HG02588 (cell line): ENCODE data around the gene PILRA.

Experiments
- ATAC-seq: cut with Tn5 transposase; IDR thresholded peaks from one replicate; pipeline ENCODE4 v1.9.1; 2021; ENCODE audit warnings: mild to moderate bottlenecking, moderate library complexity; ENCODE audit not compliant: unreplicated experiment

PILRA gene

DNA sequence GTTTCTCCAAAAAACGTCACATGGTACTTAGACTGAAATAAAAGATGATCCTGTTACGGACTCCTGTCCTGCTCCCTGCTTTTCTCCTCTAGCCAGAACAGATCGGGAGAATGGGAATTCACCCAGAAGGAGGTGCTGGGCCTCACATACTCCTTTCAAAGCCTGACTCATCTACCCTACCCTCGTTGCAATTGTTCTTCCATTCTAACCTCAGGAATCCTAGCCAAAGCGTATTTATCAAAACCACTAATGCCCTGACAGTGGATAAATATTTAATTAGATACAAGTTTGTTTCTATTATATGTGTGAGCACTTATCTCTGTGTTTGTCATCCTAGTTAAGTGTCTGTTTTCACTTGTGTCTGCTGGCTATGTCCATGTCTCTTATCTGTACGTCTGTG, 33.5 kb downstream of the PILRA start:
- ATAC-seq, result no peak

DNA sequence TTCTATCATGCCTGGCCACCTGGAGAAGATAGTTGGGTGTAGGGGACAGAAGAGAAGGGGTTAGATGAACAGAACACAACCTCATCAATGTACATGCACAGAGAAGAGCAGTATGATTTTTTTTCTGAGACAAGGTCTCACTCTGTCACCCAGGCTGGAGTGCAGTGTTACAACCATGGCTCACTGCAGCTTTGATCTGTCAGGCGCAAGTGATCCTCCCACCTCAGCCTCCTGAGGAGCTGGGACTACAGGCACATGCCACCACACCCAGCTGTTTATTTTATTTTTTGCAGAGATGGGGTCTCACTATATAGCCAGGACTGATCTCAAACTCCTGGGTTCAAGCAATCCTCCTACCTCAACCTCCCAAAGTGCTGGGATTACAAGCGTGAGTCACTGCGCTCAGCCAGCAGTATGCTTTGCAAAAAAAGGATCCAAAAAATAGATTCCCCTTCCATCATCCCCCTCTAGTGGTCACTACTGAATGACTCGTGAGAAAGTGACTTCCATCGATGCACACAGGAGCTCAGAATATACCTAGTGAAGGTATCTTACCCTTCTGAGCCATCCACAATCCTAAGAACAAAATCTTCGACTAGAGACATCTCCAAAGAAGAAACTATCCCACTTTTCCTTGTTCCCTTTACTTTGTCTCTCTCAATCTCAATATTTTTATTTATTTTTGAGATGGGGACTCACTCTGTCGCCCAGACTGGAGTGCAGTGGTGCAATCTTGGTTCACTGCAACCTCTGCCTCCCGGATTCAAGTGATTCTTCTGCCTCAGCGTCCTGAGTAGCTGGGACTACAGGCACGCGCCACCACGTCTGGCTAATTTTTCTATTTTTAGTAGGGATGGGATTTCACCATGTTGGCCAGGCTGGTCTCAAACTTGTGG, 34.2 kb downstream of the PILRA start:
- peak; percentile 51 for ATAC-seq

DNA sequence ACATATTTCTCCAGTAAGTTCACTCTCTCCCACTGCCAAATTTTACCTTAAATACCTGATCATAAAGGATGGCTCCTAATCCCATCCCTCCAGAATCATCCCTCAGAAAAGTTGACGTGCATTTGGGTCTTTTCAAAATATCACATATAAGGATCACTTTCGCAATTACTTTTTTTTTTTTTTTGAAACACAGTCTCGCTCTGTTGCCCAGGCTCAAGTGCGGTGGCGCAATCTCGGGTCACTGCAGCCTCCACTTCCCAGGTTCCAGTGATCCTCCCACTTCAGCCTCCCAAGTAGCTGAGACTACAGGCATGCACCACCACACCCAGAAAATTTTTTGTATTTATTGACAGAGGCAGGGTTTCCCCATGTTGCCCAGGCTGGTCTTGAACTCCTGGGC, 37.8 kb downstream of the PILRA start:
- no peak for ATAC-seq

GRCh38 chr7:100413346-100413745, 40.1 kb downstream of the PILRA start:
- no peak for ATAC-seq

DNA sequence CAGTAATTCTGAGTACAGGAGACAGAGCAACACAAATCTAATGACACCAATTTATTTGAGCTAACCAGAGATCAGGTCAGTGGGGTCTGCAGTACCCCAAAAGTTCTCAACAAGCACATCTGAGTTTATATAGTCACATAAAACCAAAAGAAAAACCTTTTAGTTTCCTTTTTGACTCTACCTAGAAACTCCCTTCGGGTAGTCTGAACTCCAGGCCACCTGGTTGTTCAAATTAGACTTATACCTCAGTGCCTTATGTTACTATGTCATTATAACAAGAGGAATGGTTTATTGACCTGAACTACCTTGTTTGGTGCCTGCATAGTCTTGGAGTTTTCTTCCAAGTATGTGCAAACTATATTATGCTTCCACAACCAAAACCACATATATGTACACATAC, 40.6 kb downstream of the PILRA start:
- no peak for ATAC-seq

DNA sequence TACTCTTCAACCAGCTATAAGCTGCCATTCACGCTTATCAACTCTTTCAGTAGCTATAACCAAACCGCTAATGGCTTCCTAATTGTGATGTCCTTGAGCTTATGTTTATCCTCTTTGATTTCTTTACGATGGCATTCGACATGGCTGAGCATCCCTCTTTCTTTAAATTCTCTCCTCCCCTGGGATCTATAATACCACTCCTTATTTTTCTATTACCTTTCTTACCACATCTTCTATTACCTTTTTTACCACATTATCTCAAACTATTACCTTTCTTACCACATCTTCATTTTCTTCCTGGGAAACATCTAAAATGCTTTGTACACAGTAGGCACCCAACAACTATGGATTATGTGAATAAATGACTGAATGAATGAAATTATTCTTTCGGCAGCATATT, 42.2 kb downstream of the PILRA start:
- ATAC-seq, result no peak

GRCh38 chr7:100418930-100419659, 45.8 kb downstream of the PILRA start:
- ATAC-seq, result no peak

DNA sequence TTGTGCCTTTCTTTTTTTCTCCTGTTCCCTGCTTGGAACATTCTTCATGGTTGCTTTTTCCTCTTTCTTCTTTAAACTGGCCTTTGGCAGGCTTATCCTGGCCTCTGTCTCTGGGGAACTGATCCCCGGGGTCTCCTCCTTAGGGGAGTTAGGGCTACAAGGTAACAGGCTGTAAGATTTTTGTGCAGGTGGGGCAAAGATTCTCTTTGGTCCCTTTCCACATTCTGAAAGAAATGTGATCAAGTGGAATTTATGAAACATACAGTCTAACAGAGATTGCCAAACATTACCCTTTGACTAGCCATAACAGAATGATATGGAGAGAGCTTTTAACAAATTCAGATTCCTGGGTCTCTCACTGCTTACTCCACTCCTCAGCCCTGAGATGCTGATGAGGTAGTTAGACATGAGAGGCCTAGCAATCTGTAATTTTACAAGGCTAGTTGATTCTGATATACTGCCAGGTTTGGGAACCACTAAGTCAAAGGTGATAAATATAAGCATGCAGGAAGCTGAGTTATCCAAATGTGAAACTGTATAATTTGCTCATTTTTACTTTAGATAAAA, 46.5 kb downstream of the PILRA start:
- no peak for ATAC-seq

- ATAC-seq, result no peak
Measured at GRCh38 chr7:100423315-100423714, 50.0 kb downstream of the PILRA start.

DNA sequence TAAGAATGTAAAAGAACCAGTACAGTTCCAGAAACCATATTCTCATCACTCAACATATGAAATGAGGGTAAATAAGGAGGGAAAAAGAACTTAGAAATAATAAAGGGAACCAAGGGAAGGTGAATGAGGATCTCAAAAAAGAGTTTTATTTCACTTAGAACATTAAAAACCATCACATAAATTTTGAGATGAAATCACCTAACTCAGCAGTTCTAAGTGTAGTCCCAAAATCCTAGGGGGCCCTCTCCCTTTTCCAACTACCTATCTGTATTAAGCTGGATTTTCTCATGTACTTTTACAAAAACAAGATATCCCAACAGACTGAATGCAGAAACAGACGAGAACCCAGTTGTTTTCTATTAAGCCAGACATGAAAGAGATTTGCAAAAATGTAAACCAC, 52.1 kb downstream of the PILRA start:
- ATAC-seq, result no peak

- no peak for ATAC-seq
Measured at GRCh38 chr7:100426516-100426915, 53.2 kb downstream of the PILRA start.

DNA sequence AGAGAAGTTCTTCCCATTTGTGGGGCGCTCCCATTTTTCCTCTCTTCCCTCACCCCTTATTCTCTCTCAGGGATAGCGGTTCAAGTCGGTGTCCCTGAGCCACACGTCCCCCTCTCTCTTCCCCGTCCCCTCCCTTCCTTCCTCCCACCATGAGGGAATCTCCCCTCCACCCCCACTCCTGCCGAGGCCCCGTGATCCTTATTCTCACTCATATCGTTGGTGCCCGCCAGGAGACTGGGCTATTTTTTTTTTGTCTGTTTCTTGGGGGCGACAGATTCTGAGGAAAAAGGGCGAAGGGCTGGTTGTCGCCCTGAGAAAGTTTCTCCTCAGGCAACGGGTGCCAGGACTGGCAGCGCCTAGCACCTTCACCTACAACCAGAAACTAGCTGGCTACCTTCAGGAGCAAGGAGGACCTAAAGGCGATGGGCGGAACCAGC, 54.5 kb downstream of the PILRA start:
- no peak for ATAC-seq

GRCh38 chr7:100428199-100428966, 55.1 kb downstream of the PILRA start, which contains the start of gene ZCWPW1:
ZCWPW1 (minus strand) TSS chr7:100428703; CDS start chr7:100420649, 8,054 bp downstream.
- peak; percentile 32 for ATAC-seq

DNA sequence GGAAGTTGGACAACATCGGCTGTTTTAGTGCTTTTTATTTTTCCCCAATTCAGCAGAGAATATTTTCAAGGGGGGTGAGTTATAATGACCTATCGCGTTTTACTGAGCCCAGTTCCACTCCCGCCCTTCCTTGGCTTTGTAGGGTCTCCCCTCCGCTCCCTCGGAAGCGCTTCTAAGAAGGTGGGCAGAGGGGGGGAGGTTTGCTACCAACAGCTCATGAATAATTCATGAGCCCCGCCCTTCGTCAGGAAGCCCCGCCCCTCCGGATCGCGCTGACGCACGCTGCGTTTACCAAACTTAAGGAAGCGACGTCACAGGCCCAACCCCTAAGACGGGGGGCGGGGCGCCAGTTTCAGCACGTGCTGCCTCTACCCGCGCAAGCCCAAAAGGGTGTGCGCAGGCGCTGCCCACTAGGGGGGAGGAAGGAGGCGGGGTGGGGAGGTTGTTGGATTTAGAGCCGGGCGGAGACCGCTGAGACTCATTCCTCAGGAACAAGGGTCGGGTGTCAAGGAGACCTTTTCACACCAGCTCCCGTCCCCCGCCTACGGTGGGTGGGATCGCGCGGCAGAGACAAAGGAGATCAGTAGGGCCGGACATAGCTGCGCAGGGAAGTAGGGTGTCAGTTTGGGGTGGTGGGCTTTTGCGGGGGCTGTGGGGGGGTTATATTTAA, 55.8 kb downstream of the PILRA start:
- peak; percentile 52 for ATAC-seq

DNA sequence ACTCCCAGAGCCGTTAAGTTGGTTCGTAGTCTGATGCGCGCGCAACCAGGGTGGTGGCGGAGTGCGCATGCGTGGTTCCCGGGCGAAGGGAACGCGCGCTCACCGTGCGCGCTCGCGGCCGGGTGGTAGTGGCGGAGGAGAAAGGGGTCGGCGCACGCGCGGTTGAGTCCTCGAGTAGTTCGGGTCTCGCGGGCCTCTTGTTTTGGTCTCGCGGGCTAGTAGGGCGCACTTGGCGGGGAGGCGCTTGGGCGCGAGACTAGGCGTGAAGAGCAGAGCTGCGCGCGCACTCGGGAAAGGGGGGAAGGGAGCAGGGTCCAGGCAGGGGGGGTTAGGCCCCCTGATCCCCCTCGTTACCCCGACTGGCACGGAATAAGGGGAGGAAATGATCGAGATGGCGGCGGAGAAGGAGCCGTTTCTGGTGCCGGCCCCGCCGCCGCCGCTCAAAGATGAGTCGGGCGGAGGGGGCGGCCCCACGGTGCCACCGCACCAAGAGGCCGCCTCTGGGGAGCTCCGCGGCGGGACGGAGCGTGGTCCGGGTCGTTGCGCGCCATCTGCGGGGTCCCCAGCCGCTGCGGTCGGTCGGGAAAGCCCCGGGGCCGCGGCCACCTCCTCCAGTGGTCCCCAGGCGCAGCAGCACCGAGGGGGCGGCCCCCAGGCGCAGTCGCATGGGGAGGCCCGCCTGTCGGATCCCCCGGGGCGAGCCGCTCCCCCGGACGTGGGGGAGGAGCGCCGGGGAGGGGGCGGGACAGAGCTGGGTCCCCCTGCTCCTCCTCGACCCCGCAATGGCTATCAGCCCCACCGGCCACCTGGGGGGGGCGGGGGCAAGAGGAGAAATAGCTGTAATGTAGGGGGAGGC, 56.6 kb downstream of the PILRA start, which contains the start of gene MEPCE:
TSS of gene MEPCE (plus strand) at position 195 of the 856 bp plus-strand sequence. CDS start at position 383, 188 bp downstream.
- ATAC-seq, result peak; percentile 41

DNA sequence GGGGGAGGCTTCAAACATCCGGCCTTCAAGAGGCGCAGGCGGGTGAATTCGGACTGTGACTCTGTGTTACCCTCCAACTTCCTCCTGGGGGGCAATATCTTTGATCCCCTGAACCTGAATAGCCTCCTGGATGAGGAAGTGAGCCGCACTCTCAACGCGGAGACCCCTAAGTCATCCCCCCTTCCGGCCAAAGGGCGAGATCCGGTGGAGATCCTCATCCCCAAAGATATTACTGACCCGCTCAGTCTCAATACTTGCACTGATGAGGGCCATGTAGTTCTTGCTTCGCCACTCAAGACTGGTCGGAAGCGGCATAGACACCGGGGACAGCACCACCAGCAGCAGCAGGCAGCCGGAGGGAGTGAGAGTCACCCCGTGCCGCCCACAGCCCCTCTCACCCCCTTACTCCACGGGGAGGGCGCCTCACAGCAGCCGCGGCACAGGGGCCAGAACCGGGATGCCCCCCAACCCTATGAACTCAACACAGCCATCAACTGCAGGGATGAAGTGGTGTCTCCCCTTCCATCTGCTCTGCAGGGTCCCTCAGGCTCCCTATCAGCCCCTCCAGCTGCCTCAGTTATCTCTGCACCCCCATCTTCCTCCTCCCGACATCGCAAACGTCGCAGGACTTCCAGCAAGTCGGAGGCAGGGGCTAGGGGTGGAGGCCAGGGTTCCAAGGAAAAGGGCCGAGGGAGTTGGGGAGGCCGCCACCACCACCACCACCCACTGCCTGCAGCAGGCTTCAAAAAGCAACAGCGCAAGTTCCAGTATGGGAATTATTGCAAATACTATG, 57.4 kb downstream of the PILRA start:
- ATAC-seq, result no peak

GRCh38 chr7:100431286-100431735, 58.0 kb downstream of the PILRA start:
- ATAC-seq, result no peak

- no peak for ATAC-seq
Measured at GRCh38 chr7:100432053-100432452, 58.8 kb downstream of the PILRA start.
